Tibial nerve (tissue), 4 donors: ENCODE results near the gene DNAJC5. TPM values are rescaled to one million over a fixed set of nuclear protein-coding genes. Genes with fewer than 3 reads are reported as not detected.
A peak's percentile ranks its signal among the peaks of the same experiment; 100 is the strongest.

Experiments used
- DNase-seq, 2 donors: peaks; one replicate each; pipeline ENCODE4 v3.0.0-alpha.2; 2019; ENCODE audit warnings: low spot score in 2 of 2
- H3K27ac ChIP-seq, 4 donors: fragments of 200-600 bp; sonication (generic) in 3 of 4; one replicate each; pipeline ENCODE4 v1.5.1; 2017 to 2019; ENCODE audit warnings: mild to moderate bottlenecking in 1 of 4
- H3K27me3 ChIP-seq, 2 donors: fragments of 200-600 bp; sonication (generic) in 1 of 2; one replicate each; pipeline versions ENCODE4 v1.5.1 to v1.6.0; 2017 to 2019
- H3K36me3 ChIP-seq, 3 donors: fragments of 200-600 bp; sonication (generic); one replicate each; pipeline ENCODE4 v1.5.1; 2018 to 2019
- H3K4me1 ChIP-seq, 4 donors: fragments of 200-600 bp; sonication (generic) in 3 of 4; one replicate each; pipeline ENCODE4 v1.5.1; 2017 to 2019
- H3K4me3 ChIP-seq, 4 donors: fragments of 200-600 bp; sonication (generic) in 3 of 4; one replicate each; pipeline ENCODE4 v1.5.1; 2017 to 2019; ENCODE audit warnings: mild to moderate bottlenecking in 1 of 4, moderate library complexity in 1 of 4
- H3K9me3 ChIP-seq, 4 donors: fragments of 200-600 bp; sonication (generic) in 3 of 4; one replicate each; pipeline ENCODE4 v1.5.1; 2017 to 2019
- CTCF ChIP-seq, 5 experiments: fragments of 200-600 bp in 3 of 5; fragments of 450-650 bp in 2 of 5; sonication (generic) in 3 of 5; IDR thresholded peaks; one replicate each; pipeline ENCODE4 v1.5.1; 2016 to 2019; ENCODE audit warnings: antibody characterized with exemption in 5 of 5, mild to moderate bottlenecking in 3 of 5, moderate library complexity in 2 of 5
- EP300 ChIP-seq, 2 donors: sonication (generic); formaldehyde crosslinking; IDR thresholded peaks; one replicate each; pipeline ENCODE4 v1.6.1; 2017; ENCODE audit warnings: antibody characterized with exemption in 2 of 2, mild to moderate bottlenecking in 1 of 2
- POLR2A ChIP-seq, 2 donors: fragments of 450-650 bp; IDR thresholded peaks; one replicate each; pipeline ENCODE4 v1.6.1; 2017; ENCODE audit warnings: antibody characterized with exemption in 2 of 2, mild to moderate bottlenecking in 2 of 2, moderate library complexity in 2 of 2
- WGBS, 2 donors: methylation state at CpG; one replicate each; pipeline ENCODE4 v1.1.5; 2018; 5-methylcytosine and 5-hydroxymethylcytosine counted together
- total RNA-seq, 4 donors: library from RNA; depleted of rRNA; stranded (reverse); fragments of >200 nt; gene quantifications; one replicate each; pipeline ENCODE4 v1.1.0, GENCODE V29; 2016

DNAJC5 gene
- total RNA-seq, 4 donors from 2014 or later = 30.6 to 40.2 (median 32.1) TPM

- H3K36me3 ChIP-seq = peaks cover 0 to 85% (median 18%) of the 10 kb centered on the region in 3 donors
- H3K27me3 ChIP-seq = no peaks in the 10 kb centered on the region
- peak overlapping the region in 3 of 4 donors; percentile 2 to 58 (median 52) for H3K27ac ChIP-seq
- H3K4me3 ChIP-seq = no peak overlapping the region
- peaks cover 0 to 32% (median 10%) of the 10 kb centered on the region in 4 donors for H3K4me1 ChIP-seq
- WGBS, 2 donors = 48 to 51% methylated on average over 30 of the region's 30 CpGs
- no peak for DNase-seq
- no peaks in the 10 kb centered on the region for H3K9me3 ChIP-seq
- no peak for TF ChIP-seq CTCF (IDR thresholded peaks at IDR 0.05)
- peak in 1 of 2 donors; percentile 6 for TF ChIP-seq EP300 (IDR thresholded peaks at IDR 0.05)
Observed at GRCh38 chr20:63942250-63942951, 47.5 kb downstream of the DNAJC5 start.

- TF ChIP-seq CTCF (IDR thresholded peaks at IDR 0.05) = no peak
- TF ChIP-seq POLR2A (IDR thresholded peaks at IDR 0.05) = no peak
- TF ChIP-seq EP300 (IDR thresholded peaks at IDR 0.05) = no peak
- Histone ChIP-seq H3K36me3 (peaks cover 0 to 77% (median 18%) of the 10 kb centered on the region in 3 donors), H3K27ac (peak overlapping the region in 3 of 4 donors; percentile 2 to 58 (median 52)), H3K27me3 (no peaks in the 10 kb centered on the region), H3K9me3 (no peaks in the 10 kb centered on the region), H3K4me3 (no peak overlapping the region), H3K4me1 (peaks cover 0 to 40% (median 18%) of the 10 kb centered on the region in 4 donors)
- DNase-seq = no peak
- WGBS, 2 donors = 87% methylated on average over 12 to 19 of the region's 19 CpGs
Observed at GRCh38 chr20:63942969-63943807, 48.3 kb downstream of the DNAJC5 start.

- no peak for TF ChIP-seq CTCF (IDR thresholded peaks at IDR 0.05)
- TF ChIP-seq POLR2A (IDR thresholded peaks at IDR 0.05) = no peak
- TF ChIP-seq EP300 (IDR thresholded peaks at IDR 0.05) = no peak
- Histone ChIP-seq H3K27ac (peak overlapping the region in 1 of 4 donors; percentile 58), H3K36me3 (peaks cover 0 to 72% (median 18%) of the 10 kb centered on the region in 3 donors), H3K4me1 (peaks cover 0 to 45% (median 22%) of the 10 kb centered on the region in 4 donors), H3K27me3 (no peaks in the 10 kb centered on the region), H3K4me3 (no peak overlapping the region), H3K9me3 (no peaks in the 10 kb centered on the region)
- DNase-seq = no peak
- WGBS, 2 donors = 89 to 100% methylated on average over 3 of the region's 3 CpGs
Observed at GRCh38 chr20:63943808-63944077, 48.8 kb downstream of the DNAJC5 start.

GRCh38 chr20:63944078-63944941 is 49.4 kb downstream of the DNAJC5 start:
- Histone ChIP-seq H3K4me1 (peaks cover 0 to 51% (median 28%) of the 10 kb centered on the region in 4 donors), H3K27me3 (no peaks in the 10 kb centered on the region), H3K4me3 (no peak overlapping the region), H3K36me3 (peaks cover 0 to 66% (median 18%) of the 10 kb centered on the region in 3 donors), H3K27ac (no peak overlapping the region), H3K9me3 (no peaks in the 10 kb centered on the region)
- no peak for TF ChIP-seq CTCF (IDR thresholded peaks at IDR 0.05)
- no peak for TF ChIP-seq EP300 (IDR thresholded peaks at IDR 0.05)
- no peak for TF ChIP-seq POLR2A (IDR thresholded peaks at IDR 0.05)
- 89 to 94% methylated on average over 32 to 34 of the region's 35 CpGs for WGBS, 2 donors
- DNase-seq = no peak
